Measurements from ENCODE around the gene NLRP9. TPM values are rescaled to one million over a fixed set of nuclear protein-coding genes. Genes with fewer than 3 reads are reported as not detected.

NLRP9 gene
- total RNA-seq, 1 donor from 2014 or later = not detected

- TF ChIP-seq, protein P1, sequence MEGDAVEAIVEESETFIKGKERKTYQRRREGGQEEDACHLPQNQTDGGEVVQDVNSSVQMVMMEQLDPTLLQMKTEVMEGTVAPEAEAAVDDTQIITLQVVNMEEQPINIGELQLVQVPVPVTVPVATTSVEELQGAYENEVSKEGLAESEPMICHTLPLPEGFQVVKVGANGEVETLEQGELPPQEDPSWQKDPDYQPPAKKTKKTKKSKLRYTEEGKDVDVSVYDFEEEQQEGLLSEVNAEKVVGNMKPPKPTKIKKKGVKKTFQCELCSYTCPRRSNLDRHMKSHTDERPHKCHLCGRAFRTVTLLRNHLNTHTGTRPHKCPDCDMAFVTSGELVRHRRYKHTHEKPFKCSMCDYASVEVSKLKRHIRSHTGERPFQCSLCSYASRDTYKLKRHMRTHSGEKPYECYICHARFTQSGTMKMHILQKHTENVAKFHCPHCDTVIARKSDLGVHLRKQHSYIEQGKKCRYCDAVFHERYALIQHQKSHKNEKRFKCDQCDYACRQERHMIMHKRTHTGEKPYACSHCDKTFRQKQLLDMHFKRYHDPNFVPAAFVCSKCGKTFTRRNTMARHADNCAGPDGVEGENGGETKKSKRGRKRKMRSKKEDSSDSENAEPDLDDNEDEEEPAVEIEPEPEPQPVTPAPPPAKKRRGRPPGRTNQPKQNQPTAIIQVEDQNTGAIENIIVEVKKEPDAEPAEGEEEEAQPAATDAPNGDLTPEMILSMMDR (IDR thresholded peaks at IDR 0.05; ENCODE audit: unreplicated experiment) = no peak
- Mint-ChIP-seq H3K4me1 (peaks cover 4% of the 10 kb centered on the region), H3K4me3 (no peak overlapping the region), H3K9me3 (no peaks in the 10 kb centered on the region), H3K27ac (no peak overlapping the region), H3K36me3 (peaks cover 26% of the 10 kb centered on the region), H3K27me3 (ENCODE audit: low read depth) (no peaks in the 10 kb centered on the region)
- DNase-seq (ENCODE audit: low spot score in 2 of 2, unreplicated experiment in 2 of 2) = no peak
Measured at GRCh38 chr19:55666343-55667005, 71.7 kb downstream of the NLRP9 start.

- peaks cover 22% of the 10 kb centered on the region for H3K36me3 Mint-ChIP-seq
- H3K27ac Mint-ChIP-seq = no peak overlapping the region
- TF ChIP-seq, protein P1 (IDR thresholded peaks at IDR 0.05; ENCODE audit: unreplicated experiment) = no peak
- no peak for DNase-seq (ENCODE audit: low spot score in 2 of 2, unreplicated experiment in 2 of 2)
- peaks cover 7% of the 10 kb centered on the region for H3K4me1 Mint-ChIP-seq
- no peaks in the 10 kb centered on the region for H3K9me3 Mint-ChIP-seq
- H3K27me3 Mint-ChIP-seq (ENCODE audit: low read depth) = no peaks in the 10 kb centered on the region
- H3K4me3 Mint-ChIP-seq = no peak overlapping the region
Measured at GRCh38 chr19:55663846-55664536, 74.2 kb downstream of the NLRP9 start.

- no peak overlapping the region for H3K4me3 Mint-ChIP-seq
- TF ChIP-seq, protein P1 (IDR thresholded peaks at IDR 0.05; ENCODE audit: unreplicated experiment) = no peak
- H3K36me3 Mint-ChIP-seq = peaks cover 22% of the 10 kb centered on the region
- H3K9me3 Mint-ChIP-seq = no peaks in the 10 kb centered on the region
- peaks cover 19% of the 10 kb centered on the region for H3K4me1 Mint-ChIP-seq
- no peak overlapping the region for H3K27ac Mint-ChIP-seq
- no peaks in the 10 kb centered on the region for H3K27me3 Mint-ChIP-seq (ENCODE audit: low read depth)
- DNase-seq (ENCODE audit: low spot score in 2 of 2, unreplicated experiment in 2 of 2) = no peak
Measured at GRCh38 chr19:55661826-55662225, 76.4 kb downstream of the NLRP9 start.

GRCh38 chr19:55660991-55661390 lies 77.2 kb downstream of the NLRP9 start:
- Mint-ChIP-seq H3K36me3 (peaks cover 22% of the 10 kb centered on the region), H3K4me1 (peaks cover 28% of the 10 kb centered on the region), H3K4me3 (no peak overlapping the region)

GRCh38 chr19:55660404-55660803 lies 77.8 kb downstream of the NLRP9 start:
- no peak for DNase-seq (ENCODE audit: low spot score in 2 of 2, unreplicated experiment in 2 of 2)
- Mint-ChIP-seq H3K27me3 (ENCODE audit: low read depth) (no peaks in the 10 kb centered on the region), H3K27ac (no peak overlapping the region), H3K4me3 (no peak overlapping the region), H3K9me3 (no peaks in the 10 kb centered on the region), H3K36me3 (peaks cover 20% of the 10 kb centered on the region), H3K4me1 (peaks cover 32% of the 10 kb centered on the region)
- TF ChIP-seq, protein P1 (IDR thresholded peaks at IDR 0.05; ENCODE audit: unreplicated experiment) = no peak

More at GRCh38 chr19:55660991-55661390, 77.2 kb downstream of the NLRP9 start:
- TF ChIP-seq, protein P1 (IDR thresholded peaks at IDR 0.05; ENCODE audit: unreplicated experiment) = no peak
- DNase-seq (ENCODE audit: low spot score in 2 of 2, unreplicated experiment in 2 of 2) = no peak
- Mint-ChIP-seq H3K27me3 (ENCODE audit: low read depth) (no peaks in the 10 kb centered on the region), H3K27ac (no peak overlapping the region), H3K9me3 (no peaks in the 10 kb centered on the region)
